DLD1 (cell line): ENCODE measurements around the gene CD3G.
"Not testable (repeated sequence)": the region's sequence is repeated elsewhere in the genome, so short reads cannot be mapped to it uniquely, and the experiment has no call there.

ENCODE experiments used
- in situ Hi-C: cut with HindIII; loops from 2 replicates; pipeline ENCODE4 v1.10.0; 2017; ENCODE audit warnings: low sequenced_read_pairs

CD3G gene

DNA sequence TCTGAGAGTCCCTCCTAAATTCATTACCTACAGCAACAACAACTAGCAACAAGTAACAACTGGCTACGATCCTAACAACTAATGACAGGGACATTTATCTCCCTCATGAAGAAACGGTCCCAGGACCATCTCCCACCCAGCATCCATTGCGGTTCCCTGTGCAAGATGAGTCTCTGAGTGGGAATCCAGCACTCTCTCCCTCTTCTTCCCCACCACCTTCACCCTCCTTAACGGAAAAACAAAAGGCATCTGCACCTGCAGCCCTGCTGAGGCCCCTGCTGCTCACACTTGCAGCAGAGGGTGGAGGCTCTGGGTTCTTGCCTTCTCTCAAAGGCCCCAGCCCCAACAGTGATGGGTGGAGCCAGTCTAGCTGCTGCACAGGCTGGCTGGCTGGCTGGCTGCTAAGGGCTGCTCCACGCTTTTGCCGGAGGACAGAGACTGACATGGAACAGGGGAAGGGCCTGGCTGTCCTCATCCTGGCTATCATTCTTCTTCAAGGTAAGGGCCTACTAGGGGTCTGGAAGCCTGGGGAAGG is at the start of gene CD3G:
CD3G (plus strand) TSS at position 364 of the 535 bp plus-strand sequence; CDS start at position 444, 80 bp downstream.
- in situ Hi-C loops: no loop called here

- in situ Hi-C loops: no loop called here
Observed at GRCh38 chr11:118295199-118295598, 48.9 kb upstream of the CD3G start.

DNA sequence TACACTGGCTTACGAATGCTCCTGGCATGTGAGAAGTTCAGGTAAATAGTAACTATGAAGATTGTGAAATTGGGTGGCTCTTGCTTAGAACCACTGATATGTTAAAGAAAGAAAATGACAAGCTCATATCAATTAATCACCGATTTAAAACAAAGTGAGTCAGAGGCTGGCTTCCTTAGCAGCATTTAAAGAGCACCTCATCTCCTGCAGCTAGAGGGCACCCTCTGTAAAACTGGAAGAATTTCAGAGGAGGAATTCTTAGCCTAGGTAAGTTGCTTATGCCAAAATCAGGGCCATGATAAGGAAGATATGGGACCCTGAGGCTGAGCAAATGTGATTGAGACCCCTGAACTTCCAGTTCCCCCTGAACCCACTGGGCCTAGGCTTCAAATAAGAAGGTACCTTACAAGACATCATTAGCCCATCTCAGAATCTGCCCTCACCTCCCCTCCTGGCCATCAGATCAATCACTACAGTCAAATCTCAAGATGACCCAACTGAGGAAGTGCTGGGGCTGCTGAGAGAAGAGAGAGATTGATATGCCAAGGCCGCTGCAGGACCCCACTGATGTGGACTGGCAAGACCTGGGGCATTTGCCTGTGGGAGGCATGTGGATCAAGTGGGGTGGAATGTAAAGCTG is 48.2 kb upstream of the CD3G start:
- in situ Hi-C loops: no loop called here

GRCh38 chr11:118301600-118302195 is 42.4 kb upstream of the CD3G start:
- in situ Hi-C loops: no loop called here

DNA sequence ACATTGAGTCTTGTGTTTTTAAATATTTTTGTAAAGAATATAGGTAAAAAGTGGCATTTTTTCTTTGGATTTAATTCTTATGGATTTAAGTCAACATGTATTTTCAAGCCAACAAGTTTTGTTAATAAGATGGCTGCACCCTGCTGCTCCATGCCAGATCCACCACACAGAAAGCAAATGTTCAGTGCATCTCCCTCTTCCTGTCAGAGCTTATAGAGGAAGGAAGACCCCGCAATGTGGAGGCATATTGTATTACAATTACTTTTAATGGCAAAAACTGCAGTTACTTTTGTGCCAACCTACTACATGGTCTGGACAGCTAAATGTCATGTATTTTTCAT is 39.9 kb upstream of the CD3G start:
- in situ Hi-C loops: no loop called here

GRCh38 chr11:118304568-118305248 is 39.4 kb upstream of the CD3G start, which contains the start of gene CD3E:
Gene CD3E, plus strand, starts transcription at chr11:118304730. Its CDS starts 223 bp downstream, at chr11:118304953.
- in situ Hi-C loops: no loop called here

- in situ Hi-C loops: no loop called here
Observed at GRCh38 chr11:118305726-118306125, 38.4 kb upstream of the CD3G start.

DNA sequence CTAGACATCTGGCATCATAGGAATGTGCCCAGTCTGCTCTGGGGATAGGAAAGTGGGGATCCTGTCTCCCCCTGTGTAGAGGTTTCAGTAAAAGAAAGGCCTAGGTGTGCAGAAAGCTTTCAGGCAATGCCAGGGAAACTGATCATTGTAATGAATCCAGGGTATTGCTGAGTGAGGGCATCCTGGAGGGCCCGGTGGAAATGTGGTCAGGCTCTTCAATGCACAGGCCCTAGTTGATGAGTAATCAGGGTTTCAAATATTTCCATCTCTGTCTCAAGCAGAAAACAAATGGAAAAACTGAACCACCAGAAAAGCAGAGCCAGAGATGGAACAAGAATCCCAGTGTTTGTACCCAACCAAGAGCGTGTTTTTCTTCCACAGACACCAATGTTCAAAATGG is 37.6 kb upstream of the CD3G start:
- in situ Hi-C loops: no loop called here

GRCh38 chr11:118308995-118309528 is 35.1 kb upstream of the CD3G start:
- in situ Hi-C loops: not testable (repeated sequence)

DNA sequence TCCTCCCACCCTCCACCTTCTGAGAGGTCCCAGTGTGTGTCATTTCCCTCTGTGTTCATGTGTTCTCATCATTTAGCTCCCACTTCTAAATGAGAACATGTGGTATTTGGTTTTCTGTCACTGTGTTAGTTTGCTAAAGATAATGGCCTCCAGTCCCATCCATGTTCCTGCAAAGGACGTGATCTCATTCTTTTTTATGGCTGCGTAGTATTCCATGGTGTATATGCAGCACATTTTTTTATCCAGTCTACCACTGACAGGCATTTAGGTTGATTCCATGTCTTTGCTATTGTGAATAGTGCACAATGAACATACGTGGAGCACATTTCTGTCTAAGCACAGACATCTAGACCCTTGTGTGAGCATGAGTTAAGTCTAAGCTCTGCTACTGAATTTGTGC is 33.9 kb upstream of the CD3G start:
- in situ Hi-C loops: no loop called here

DNA sequence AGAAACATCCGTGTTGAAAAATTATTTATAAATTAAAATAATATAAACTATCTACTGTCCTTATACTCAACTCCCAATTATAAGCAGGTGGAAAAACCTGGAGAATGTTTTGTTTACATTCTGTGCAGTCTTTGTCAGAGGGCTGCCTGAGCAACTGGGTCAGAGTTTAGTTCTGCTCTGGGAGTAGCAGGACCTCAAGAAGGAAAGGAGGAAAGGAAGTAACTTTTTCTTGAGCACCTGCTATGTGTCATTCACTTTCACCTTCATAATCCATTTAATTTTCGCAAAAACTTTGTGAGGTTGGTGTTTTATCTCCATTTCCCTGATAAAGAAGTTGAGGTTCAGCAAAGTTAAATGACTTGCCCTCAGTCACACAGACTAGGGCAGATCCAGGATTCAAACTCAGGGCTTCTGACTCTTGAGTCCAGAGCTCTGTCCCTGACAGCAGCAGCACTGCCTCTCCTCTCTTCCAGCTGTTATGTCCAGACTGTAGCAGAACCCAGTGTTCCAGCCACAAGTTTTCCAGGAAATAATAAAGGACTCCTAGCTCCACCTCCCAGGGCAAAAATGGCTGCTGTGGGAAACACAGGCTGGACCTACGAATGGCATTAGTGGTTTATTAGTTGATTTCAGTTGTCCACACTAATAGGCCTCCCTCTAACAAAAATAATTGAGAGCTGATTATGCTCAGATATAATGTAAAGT is 33.2 kb upstream of the CD3G start:
- in situ Hi-C loops: no loop called here

DNA sequence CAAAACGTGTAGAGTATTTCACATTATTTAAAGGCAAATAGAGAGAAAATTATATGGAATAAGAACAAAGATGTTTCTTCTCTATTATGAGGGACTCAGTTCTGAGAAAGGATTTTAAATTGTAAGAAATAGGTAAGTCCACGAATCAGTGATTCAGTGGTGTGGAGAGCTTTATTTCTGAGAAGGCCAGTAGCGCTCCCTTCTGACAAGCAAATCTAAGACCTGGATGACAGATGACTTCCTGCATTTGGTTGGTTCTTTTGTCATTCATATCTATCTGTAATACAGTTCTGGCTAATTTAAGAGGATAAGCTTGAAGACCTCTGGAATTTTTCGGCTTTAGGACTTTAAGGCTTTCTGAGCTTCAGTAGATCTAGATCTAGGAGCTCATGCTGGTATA is 32.6 kb upstream of the CD3G start:
- in situ Hi-C loops: no loop called here

GRCh38 chr11:118312328-118312727 is 31.8 kb upstream of the CD3G start:
- in situ Hi-C loops: no loop called here

GRCh38 chr11:118313242-118313641 is 30.9 kb upstream of the CD3G start:
- in situ Hi-C loops: no loop called here

DNA sequence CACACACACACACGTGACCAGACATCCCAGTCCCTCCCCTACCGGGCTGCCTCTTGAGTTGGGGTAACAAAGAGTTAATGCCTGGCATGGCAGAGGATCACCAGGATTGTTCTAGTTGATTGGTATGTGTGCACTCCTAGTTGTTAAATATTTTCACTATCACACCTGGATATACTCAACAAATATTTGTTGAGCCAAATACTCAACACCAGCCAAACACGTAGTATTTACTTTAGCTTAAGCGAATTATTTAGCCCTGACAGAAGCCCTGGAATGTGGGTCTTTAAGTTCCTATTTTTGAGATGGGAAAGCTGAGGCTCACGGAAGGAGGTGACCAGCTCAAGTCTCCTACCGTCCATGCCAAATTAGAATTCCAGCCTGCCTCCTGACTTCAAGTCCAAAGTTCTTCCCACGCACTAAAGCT is 29.1 kb upstream of the CD3G start:
- in situ Hi-C loops: no loop called here

- in situ Hi-C loops: no loop called here
Observed at GRCh38 chr11:118318124-118318523, 26.0 kb upstream of the CD3G start.

DNA sequence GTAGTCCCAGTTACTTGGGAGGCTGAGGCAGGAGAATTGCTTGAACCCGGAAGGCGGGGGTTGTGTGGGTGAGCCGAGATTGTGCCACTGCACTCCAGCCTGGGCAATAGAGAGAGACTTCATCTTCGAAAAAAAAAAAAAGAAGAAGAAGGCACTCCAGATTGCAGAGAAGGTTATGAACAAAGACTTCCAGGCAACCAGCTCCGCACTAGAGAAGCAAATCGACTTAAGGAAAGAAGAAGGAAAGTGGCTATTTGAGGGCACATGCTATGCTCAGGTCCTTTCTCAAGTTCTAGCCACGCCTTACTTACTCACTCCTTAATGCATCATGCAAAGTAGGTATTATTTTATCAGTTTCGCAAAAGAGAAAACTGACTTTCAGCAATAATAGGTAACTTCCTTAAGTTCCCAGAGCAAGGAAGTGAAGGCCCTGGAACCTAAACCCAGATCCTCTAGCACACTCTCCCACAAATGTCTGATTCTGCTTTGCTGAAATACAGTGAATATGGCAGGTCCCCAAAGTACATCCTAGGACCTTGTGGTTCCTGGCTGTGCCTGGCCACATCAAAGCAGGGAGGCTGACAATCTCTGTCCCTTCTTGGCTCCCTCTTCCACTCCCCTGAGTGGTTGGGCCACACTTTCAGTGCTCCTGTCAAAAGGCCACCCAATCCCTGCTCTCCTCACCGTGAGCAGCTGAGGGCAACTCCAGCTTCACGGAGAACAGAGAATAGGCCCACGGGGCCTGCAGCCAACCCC is 25.4 kb upstream of the CD3G start:
- in situ Hi-C loops: no loop called here

DNA sequence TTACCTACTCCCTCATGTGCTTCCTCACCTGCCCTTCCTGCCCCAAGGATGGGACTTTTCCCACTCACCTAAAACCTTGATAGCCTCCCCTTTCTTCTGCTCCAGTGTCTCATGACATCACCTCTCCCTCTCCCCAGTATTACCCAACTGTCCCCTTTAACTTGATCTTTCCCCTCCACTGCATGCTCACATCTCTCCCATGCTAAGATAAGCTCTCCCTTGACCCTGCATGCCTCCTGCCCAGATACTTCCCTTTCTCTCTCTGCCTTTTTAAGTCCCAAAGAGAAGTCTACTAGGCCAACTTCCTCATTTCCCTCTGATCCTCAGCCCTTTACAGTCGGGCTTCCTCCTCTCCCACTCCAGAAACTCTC is 24.8 kb upstream of the CD3G start:
- in situ Hi-C loops: no loop called here

GRCh38 chr11:118320515-118320914 is 23.6 kb upstream of the CD3G start:
- in situ Hi-C loops: no loop called here

- in situ Hi-C loops: no loop called here
Observed at GRCh38 chr11:118321386-118322082, 22.6 kb upstream of the CD3G start.
